Type B pancreatic cell (in vitro differentiated cells): ENCODE results near the gene TEX26. TPM values are rescaled to one million over a fixed set of nuclear protein-coding genes. Genes with fewer than 3 reads are reported as not detected.

Source experiments
- DNase-seq: peaks from one replicate; pipeline ENCODE4 v3.0.0; 2021; ENCODE audit warnings: mixed read lengths; ENCODE audit not compliant: unreplicated experiment; ENCODE audit errors: extremely low spot score
- H3K27ac Mint-ChIP-seq: 2 replicates; pipeline ENCODE4 v1.8.0; 2021; ENCODE audit warnings: mild to moderate bottlenecking, mixed read lengths
- H3K27me3 Mint-ChIP-seq: 2 replicates; pipeline ENCODE4 v1.8.0; 2021; ENCODE audit warnings: mixed read lengths
- H3K36me3 Mint-ChIP-seq: 2 replicates; pipeline ENCODE4 v1.8.0; 2021; ENCODE audit warnings: mixed read lengths
- H3K4me1 Mint-ChIP-seq: one replicate; pipeline ENCODE4 v1.8.0; 2021; ENCODE audit warnings: mixed read lengths; ENCODE audit not compliant: unreplicated experiment
- H3K4me3 Mint-ChIP-seq: 2 replicates; pipeline ENCODE4 v1.8.0; 2021; ENCODE audit warnings: mild to moderate bottlenecking, mixed read lengths
- H3K9me3 Mint-ChIP-seq: 2 replicates; pipeline ENCODE4 v1.8.0; 2021; ENCODE audit warnings: mixed read lengths
- CTCF ChIP-seq: fragments of 200-600 bp; sonication (generic); conservative IDR thresholded peaks from 2 replicates; pipeline ENCODE4 v1.5.0; 2021; ENCODE audit warnings: antibody characterized with exemption, mild to moderate bottlenecking
- total RNA-seq: library from RNA; stranded (reverse); gene quantifications from 2 replicates; pipeline ENCODE4 v1.2.1, GENCODE V29; 2021; ENCODE audit warnings: low replicate concordance

TEX26 gene
- total RNA-seq, 1 donor from 2014 or later = not detected

- peaks cover 2% of the 10 kb centered on the region for H3K36me3 Mint-ChIP-seq
- no peak for DNase-seq
- H3K27ac Mint-ChIP-seq = peak overlapping the region; percentile 20
- H3K9me3 Mint-ChIP-seq = peaks cover 3% of the 10 kb centered on the region
- H3K27me3 Mint-ChIP-seq = peaks cover 2% of the 10 kb centered on the region
- peaks cover 18% of the 10 kb centered on the region for H3K4me1 Mint-ChIP-seq
- H3K4me3 Mint-ChIP-seq = no peak overlapping the region
- no peak for TF ChIP-seq CTCF
Measured at GRCh38 chr13:30968846-30969245, 36.4 kb downstream of the TEX26 start.

- H3K9me3 Mint-ChIP-seq = no peaks in the 10 kb centered on the region
- no peaks in the 10 kb centered on the region for H3K36me3 Mint-ChIP-seq
- H3K27me3 Mint-ChIP-seq = no peaks in the 10 kb centered on the region
- H3K27ac Mint-ChIP-seq = no peak overlapping the region
- no peak overlapping the region for H3K4me3 Mint-ChIP-seq
- DNase-seq = no peak
- TF ChIP-seq CTCF = no peak
- H3K4me1 Mint-ChIP-seq = peaks cover 21% of the 10 kb centered on the region
Measured at GRCh38 chr13:30971575-30971974, 39.1 kb downstream of the TEX26 start.

- H3K4me1 Mint-ChIP-seq = peaks cover 27% of the 10 kb centered on the region
- no peaks in the 10 kb centered on the region for H3K9me3 Mint-ChIP-seq
- H3K27me3 Mint-ChIP-seq = no peaks in the 10 kb centered on the region
- H3K27ac Mint-ChIP-seq = peak overlapping the region; percentile 65
- DNase-seq = no peak
- no peak overlapping the region for H3K4me3 Mint-ChIP-seq
- H3K36me3 Mint-ChIP-seq = no peaks in the 10 kb centered on the region
- no peak for TF ChIP-seq CTCF
Measured at GRCh38 chr13:30972888-30973377, 40.5 kb downstream of the TEX26 start.

GRCh38 chr13:30974350-30974749, 41.9 kb downstream of the TEX26 start:
- TF ChIP-seq CTCF = no peak
- Mint-ChIP-seq H3K9me3 (no peaks in the 10 kb centered on the region), H3K4me3 (no peak overlapping the region), H3K27me3 (no peaks in the 10 kb centered on the region), H3K4me1 (peaks cover 26% of the 10 kb centered on the region), H3K27ac (no peak overlapping the region), H3K36me3 (no peaks in the 10 kb centered on the region)
- no peak for DNase-seq

- no peak overlapping the region for H3K4me3 Mint-ChIP-seq
- H3K27ac Mint-ChIP-seq = no peak overlapping the region
- H3K9me3 Mint-ChIP-seq = no peaks in the 10 kb centered on the region
- H3K27me3 Mint-ChIP-seq = no peaks in the 10 kb centered on the region
- H3K36me3 Mint-ChIP-seq = no peaks in the 10 kb centered on the region
- no peak for DNase-seq
- no peak for TF ChIP-seq CTCF
- H3K4me1 Mint-ChIP-seq = peaks cover 22% of the 10 kb centered on the region
Measured at GRCh38 chr13:30976025-30976424, 43.6 kb downstream of the TEX26 start.
